K562 (cell line): ENCODE data around the gene NDUFA7. TPM values are rescaled to one million over a fixed set of nuclear protein-coding genes. Genes with fewer than 3 reads are reported as not detected.

Experiments
- ATAC-seq: fragments of 200-7000 bp; cut with Tn5 transposase; 3 replicates; pipeline ENCODE4 v1.9.1; 2020; ENCODE audit warnings: moderate library complexity
- BruUV-seq: library from RNA; stranded (reverse); fragments of 400-500 nt; replicated peaks from 2 replicates; lab custom pipeline; 2021; lab: Mats Ljungman, UMichigan
- CTCF ChIA-PET: fragments of 300-600 bp; formaldehyde crosslinking; extraction: SDS; loops from one replicate; lab custom pipeline; 2021; ENCODE audit warnings: low intra/inter-chr PET ratio; lab: Yijun Ruan, JAX
- POLR2A ChIA-PET: fragments of 300-600, 350-650 bp; sonication (Branson Sonifier 250); formaldehyde crosslinking; extraction: SDS; loops from one replicate; lab custom pipeline; 2021; ENCODE audit warnings: antibody characterized with exemption, inconsistent platforms; lab: Yijun Ruan, JAX
- DNase-seq, 4 experiments: peaks; one replicate each; pipeline versions ENCODE4 v3.0.0 to v3.0.0-alpha.2; 2011 to 2018; ENCODE audit warnings: low spot score in 3 of 4, mixed read lengths in 3 of 4; ENCODE audit errors: extremely low read depth in 1 of 4
- FAIRE-seq: peaks from 2 replicates; lab custom pipeline; 2011; peaks lifted over from hg19 to GRCh38; lab: Jason Lieb, UNC
- H2AFZ ChIP-seq: 2 replicates; pipeline ENCODE4 v1.6.0; 2011; ENCODE audit warnings: low read depth, low read length, control low read depth, inconsistent platforms
- H3K27ac ChIP-seq: fragments of 200-600 bp; 3 replicates; pipeline ENCODE4 v1.8.0; 2011; ENCODE audit warnings: low read depth, mild to moderate bottlenecking, control low read depth, inconsistent platforms, low read length, moderate library complexity, mixed read lengths; ENCODE audit errors: extremely low read depth
- H3K27me3 ChIP-seq, 2 experiments: fragments of 300-600 bp in 1 of 2; 2 replicates in 1 of 2; 3 replicates in 1 of 2; pipeline versions ENCODE4 v1.6.0 to v1.8.0; 2011; ENCODE audit warnings: inconsistent platforms in 2 of 2, low read length in 2 of 2, mild to moderate bottlenecking in 1 of 2, mixed read lengths in 1 of 2, moderate library complexity in 1 of 2; ENCODE audit not compliant: control insufficient read depth in 2 of 2, insufficient read depth in 2 of 2
- H3K36me3 ChIP-seq: fragments of 300-600 bp; 3 replicates; pipeline ENCODE4 v1.8.0; 2011; ENCODE audit warnings: mild to moderate bottlenecking, low read length, inconsistent platforms; ENCODE audit not compliant: control insufficient read depth, insufficient read depth
- H3K4me1 ChIP-seq, 2 experiments: fragments of 200-600 bp in 1 of 2; replicated peaks in 1 of 2; 2 replicates in 1 of 2; 3 replicates in 1 of 2; pipeline versions ENCODE4 v1.5.1 to v1.8.0; 2011; ENCODE audit warnings: inconsistent platforms in 2 of 2, low read length in 2 of 2, mild to moderate bottlenecking in 1 of 2, mixed read lengths in 1 of 2, moderate library complexity in 1 of 2; ENCODE audit not compliant: control insufficient read depth in 2 of 2, insufficient read depth in 2 of 2
- H3K4me2 ChIP-seq: 2 replicates; pipeline ENCODE4 v1.6.1; 2011; ENCODE audit warnings: low read length, control low read depth, inconsistent platforms, mixed read lengths; ENCODE audit not compliant: insufficient read depth
- H3K4me3 ChIP-seq: fragments of 200-600 bp; sonication (generic), shearing (Covaris generic); 2 replicates; pipeline ENCODE4 v1.5.1; 2016; ENCODE audit warnings: control low read depth, inconsistent platforms
- H3K79me2 ChIP-seq: fragments of 200-600 bp; 3 replicates; pipeline ENCODE4 v1.8.0; 2011; ENCODE audit warnings: low read length, inconsistent platforms; ENCODE audit not compliant: control insufficient read depth, insufficient read depth
- H3K9ac ChIP-seq, 2 experiments: 2 replicates each; pipeline versions ENCODE4 v1.6.0 to v1.6.1; 2011; ENCODE audit warnings: low read depth in 2 of 2, low read length in 2 of 2, control low read depth in 1 of 2, inconsistent platforms in 1 of 2, mild to moderate bottlenecking in 1 of 2, mixed read lengths in 1 of 2; ENCODE audit not compliant: insufficient read depth in 1 of 2
- H3K9me1 ChIP-seq: one replicate; pipeline ENCODE4 v1.6.0; 2011; ENCODE audit warnings: inconsistent platforms, mild to moderate bottlenecking, low read length, moderate library complexity; ENCODE audit not compliant: control insufficient read depth, insufficient read depth
- H3K9me3 ChIP-seq: replicated peaks from 2 replicates; pipeline ENCODE4 v1.5.1; 2011; ENCODE audit warnings: low read depth, low read length, inconsistent platforms; ENCODE audit not compliant: control insufficient read depth, insufficient read depth
- H4K20me1 ChIP-seq: replicated peaks from 2 replicates; pipeline ENCODE4 v1.6.1; 2011; ENCODE audit warnings: low read length, inconsistent platforms, mixed read lengths; ENCODE audit not compliant: control insufficient read depth, insufficient read depth
- EGR1 ChIP-seq: fragments of 450-650 bp; conservative IDR thresholded peaks from 2 replicates; pipeline ENCODE4 v1.6.1; 2017; ENCODE audit warnings: mild to moderate bottlenecking
- HNRNPH1 ChIP-seq: fragments of 200-400 bp; formaldehyde crosslinking; optimal IDR thresholded peaks from 2 replicates; pipeline ENCODE3; 2017; ENCODE audit warnings: low read depth, mild to moderate bottlenecking, low read length, moderate library complexity
- KAT2B ChIP-seq: IDR thresholded peaks from one replicate; pipeline ENCODE4 v1.6.1; 2012; ENCODE audit warnings: low read depth, mild to moderate bottlenecking, control low read depth, inconsistent platforms, low read length, moderate library complexity
- MIER1 ChIP-seq: fragments of 450-650 bp; IDR thresholded peaks from 2 replicates; pipeline ENCODE4 v1.6.1; 2016; ENCODE audit warnings: antibody characterized with exemption, mild to moderate bottlenecking, low read depth
- NR2C1 ChIP-seq, 2 experiments: fragments of 450-650 bp; IDR thresholded peaks; 2 replicates each; pipeline ENCODE4 v1.6.1; 2017; ENCODE audit warnings: mild to moderate bottlenecking in 2 of 2, antibody characterized with exemption in 1 of 2, inconsistent platforms in 1 of 2, missing compliant biosample characterization in 1 of 2, missing genetic modification characterization in 1 of 2
- RBM17 ChIP-seq: fragments of 200-400 bp; formaldehyde crosslinking; IDR thresholded peaks from 2 replicates; pipeline ENCODE4 v1.6.1; 2017; ENCODE audit warnings: low read depth, mild to moderate bottlenecking, low read length, borderline replicate concordance
- SP2 ChIP-seq: IDR thresholded peaks from 2 replicates; pipeline ENCODE4 v1.6.1; 2011; ENCODE audit warnings: mild to moderate bottlenecking, low read depth, low read length, moderate library complexity; ENCODE audit not compliant: poor library complexity, severe bottlenecking; ENCODE audit errors: extremely low read depth
- TOE1 ChIP-seq, 2 experiments: fragments of 450-650 bp in 1 of 2; sonication (generic) in 1 of 2; formaldehyde crosslinking in 1 of 2; IDR thresholded peaks; 2 replicates each; pipeline versions ENCODE4 v1.7.1 to v1.8.0; 2016 to 2022; ENCODE audit warnings: borderline replicate concordance in 2 of 2, mild to moderate bottlenecking in 2 of 2, antibody characterized with exemption in 1 of 2, inconsistent platforms in 1 of 2, low read depth in 1 of 2, missing genetic modification reagents in 1 of 2, moderate library complexity in 1 of 2
- ZBTB12 ChIP-seq: fragments of 250-450 bp; sonication (Bioruptor Pico); IDR thresholded peaks from 2 replicates; pipeline ENCODE4 v1.4.0; 2020
- ZFP36 ChIP-seq: fragments of 150-350 bp; IDR thresholded peaks from 2 replicates; pipeline ENCODE4 v1.6.1; 2018; ENCODE audit warnings: low read length, low read depth; ENCODE audit not compliant: partially characterized antibody
- WGBS: fragments of 100-300 bp; shearing (Covaris generic); methylation state at CpG from one replicate; pipeline ENCODE4 v1.1.6; 2016; ENCODE audit warnings: low coverage, mixed read lengths; ENCODE audit not compliant: insufficient coverage; ENCODE audit errors: missing lambda C conversion rate; 5-methylcytosine and 5-hydroxymethylcytosine counted together
- in situ Hi-C: fragments of 300-500 bp; cut with MboI; formaldehyde crosslinking; loops from 4 replicates; pipeline ENCODE4 v1.15.0; 2018; ENCODE audit warnings: inconsistent platforms, mixed read lengths
- intact Hi-C: fragments of 100-400 bp; cut with micrococcal nuclease; formaldehyde crosslinking; loops from 2 replicates; pipeline ENCODE4 v1.14.2; 2022
- polyA plus RNA-seq, 8 experiments: library from polyadenylated mRNA; depleted of rRNA in 4 of 8; stranded (reverse) in 5 of 8; unstranded in 3 of 8; fragments of >200 nt; fragmentation: Nextera tagmentation in 2 of 8; fragmentation: Illumina TruSeq in 1 of 8; extraction: Ambion mirVana in 2 of 8; extraction: Trizol in 1 of 8; gene quantifications; 2 replicates each; pipeline versions ENCODE4 v1.2.1 to v1.2.3, GENCODE V29; 2011 to 2014; ENCODE audit warnings: inconsistent platforms in 1 of 8, missing spikeins in 1 of 8
- total RNA-seq, 7 experiments: library from RNA; depleted of rRNA in 6 of 7; stranded (reverse); fragments of >200 nt in 6 of 7; fragmentation: Illumina TruSeq in 2 of 7; extraction: Trizol in 2 of 7; gene quantifications; 2 replicates each; pipeline versions ENCODE4 v1.2.1 to v1.2.3, GENCODE V29; 2011 to 2021; ENCODE audit warnings: low replicate concordance in 1 of 7

The NDUFA7 gene
- total and polyA plus RNA-seq, 9 of the 15 experiments (the other 6 are each of a cell fraction or from before 2014, with no cell fraction given) = 70.8 to 348 (median 142) TPM

GRCh38 chr19:8329996-8330395 is 8.8 kb upstream of the NDUFA7 start:
- no peak overlapping the region for H3K27ac ChIP-seq
- no peaks in the 10 kb centered on the region for H4K20me1 ChIP-seq
- intact Hi-C loops (loop anchor here (10.0 kb wide), 1 partner anchor 65 kb away; no protein-coding TSS in a partner anchor), in situ Hi-C loops (no loop called here)
- H3K79me2 ChIP-seq = no peaks in the 10 kb centered on the region
- peak overlapping the region in 1 of 2 experiments; percentile 56; a peak in 1 of 4 replicates for H3K9ac ChIP-seq
- FAIRE-seq (no peak), DNase-seq (peak in 1 of 4 experiments; percentile 4), ATAC-seq (no peak)
- no peak overlapping the region for H3K4me2 ChIP-seq
- peak; percentile 42; the same call in 1 of the 2 replicates for TF ChIP-seq NR2C1 (IDR thresholded peaks at IDR 0.05)
- TF ChIP-seq NR2C1 (tag; IDR thresholded peaks at IDR 0.05) = no peak
- no peak for TF ChIP-seq ZBTB12 (CRISPR knock-in tag)
- no peak for TF ChIP-seq TOE1 (IDR thresholded peaks at IDR 0.05; ENCODE audit: borderline replicate concordance)
- no peak for TF ChIP-seq TOE1 (CRISPR knock-in tag; IDR thresholded peaks at IDR 0.05; ENCODE audit: borderline replicate concordance, low read depth)
- no peak for TF ChIP-seq KAT2B
- TF ChIP-seq HNRNPH1 = no peak
- TF ChIP-seq SP2 = no peak
- no peak for TF ChIP-seq RBM17
- peak; percentile 51 for TF ChIP-seq EGR1
- TF ChIP-seq MIER1 = no peak
- no peak for TF ChIP-seq ZFP36
- 41% methylated on average over 3 of the region's 3 CpGs for WGBS
- no peaks in the 10 kb centered on the region for H3K9me3 ChIP-seq
- H2AFZ ChIP-seq = no peak overlapping the region
- peaks cover 0 to 23% of the 10 kb centered on the region in 2 experiments; a peak in 3 of 5 replicates for H3K4me1 ChIP-seq
- ChIA-PET POLR2A (interaction anchor here (0.6 to 0.7 kb wide), 2 partner anchors 19 to 127 kb away, joined by 3 to 4 read pairs; no protein-coding TSS in a partner anchor), CTCF (no interaction called here)
- no peaks in the 10 kb centered on the region for H3K36me3 ChIP-seq
- no TSS peak for BruUV-seq
- no peaks in the 10 kb centered on the region for H3K9me1 ChIP-seq
- H3K4me3 ChIP-seq = no peak overlapping the region
- H3K27me3 ChIP-seq = peaks cover 13 to 21% of the 10 kb centered on the region in 2 experiments; a peak in 3 of 5 replicates
